ENCODE data around the gene NHP2. TPM values are rescaled to one million over a fixed set of nuclear protein-coding genes. Genes with fewer than 3 reads are reported as not detected.

NHP2 gene
- total and polyA plus RNA-seq, 10 of the 15 experiments (the other 5 are each of a cell fraction or from before 2014, with no cell fraction given): 39.2 to 513 (median 198) TPM

GRCh38 chr5:178107756-178108310 lies 45.9 kb downstream of the NHP2 start (continued):
- TF ChIP-seq SMC3 (IDR thresholded peaks at IDR 0.05; ENCODE audit: borderline replicate concordance, low read length): no peak
- no peak for TF ChIP-seq HDGF (IDR thresholded peaks at IDR 0.05)
- TF ChIP-seq NFXL1 (IDR thresholded peaks at IDR 0.05; ENCODE audit: borderline replicate concordance): no peak
- TF ChIP-seq CUX1 (IDR thresholded peaks at IDR 0.05; ENCODE audit: insufficient replicate concordance, low read depth, low read length): no peak
- TF ChIP-seq KAT2A (conservative IDR thresholded peaks at IDR 0.05; ENCODE audit: control insufficient read depth, low read depth, low read length): no peak
- TF ChIP-seq E2F4 (IDR thresholded peaks at IDR 0.05; ENCODE audit: low read depth, low read length): no peak
- TF ChIP-seq, protein P1, sequence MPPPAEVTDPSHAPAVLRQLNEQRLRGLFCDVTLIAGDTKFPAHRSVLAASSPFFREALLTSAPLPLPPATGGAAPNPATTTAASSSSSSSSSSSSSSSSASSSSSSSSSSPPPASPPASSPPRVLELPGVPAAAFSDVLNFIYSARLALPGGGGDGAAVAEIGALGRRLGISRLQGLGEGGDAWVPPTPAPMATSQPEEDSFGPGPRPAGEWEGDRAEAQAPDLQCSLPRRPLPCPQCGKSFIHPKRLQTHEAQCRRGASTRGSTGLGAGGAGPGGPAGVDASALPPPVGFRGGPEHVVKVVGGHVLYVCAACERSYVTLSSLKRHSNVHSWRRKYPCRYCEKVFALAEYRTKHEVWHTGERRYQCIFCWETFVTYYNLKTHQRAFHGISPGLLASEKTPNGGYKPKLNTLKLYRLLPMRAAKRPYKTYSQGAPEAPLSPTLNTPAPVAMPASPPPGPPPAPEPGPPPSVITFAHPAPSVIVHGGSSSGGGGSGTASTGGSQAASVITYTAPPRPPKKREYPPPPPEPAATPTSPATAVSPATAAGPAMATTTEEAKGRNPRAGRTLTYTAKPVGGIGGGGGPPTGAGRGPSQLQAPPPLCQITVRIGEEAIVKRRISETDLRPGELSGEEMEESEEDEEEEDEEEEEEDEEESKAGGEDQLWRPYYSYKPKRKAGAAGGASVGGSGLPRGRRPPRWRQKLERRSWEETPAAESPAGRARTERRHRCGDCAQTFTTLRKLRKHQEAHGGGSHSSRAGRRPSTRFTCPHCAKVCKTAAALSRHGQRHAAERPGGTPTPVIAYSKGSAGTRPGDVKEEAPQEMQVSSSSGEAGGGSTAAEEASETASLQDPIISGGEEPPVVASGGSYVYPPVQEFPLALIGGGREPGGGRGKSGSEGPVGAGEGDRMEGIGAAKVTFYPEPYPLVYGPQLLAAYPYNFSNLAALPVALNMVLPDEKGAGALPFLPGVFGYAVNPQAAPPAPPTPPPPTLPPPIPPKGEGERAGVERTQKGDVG (CRISPR knock-in tag; IDR thresholded peaks at IDR 0.05): no peak
- TF ChIP-seq YY1 (IDR thresholded peaks at IDR 0.05; ENCODE audit: low read depth, low read length): no peak
